Spleen (tissue), 11 donors: ENCODE results near the gene RIMS3. TPM values are rescaled to one million over a fixed set of nuclear protein-coding genes. Genes with fewer than 3 reads are reported as not detected.
A peak's percentile ranks its signal among the peaks of the same experiment; 100 is the strongest.

Source experiments
- DNase-seq: peaks from one replicate; pipeline ENCODE4 v3.0.0-alpha.2; 2020
- H3K27ac ChIP-seq, 8 donors: fragments of 200-600 bp; sonication (generic) in 7 of 8; 1 replicate in 4 of 8; 2 replicates in 4 of 8; pipeline versions ENCODE4 v1.5.0 to v1.8.0; 2016 to 2021; ENCODE audit warnings: inconsistent platforms in 4 of 8, mild to moderate bottlenecking in 4 of 8, moderate library complexity in 1 of 8
- H3K27me3 ChIP-seq, 7 donors: fragments of 200-600 bp; sonication (generic) in 6 of 7; replicated peaks in 1 of 7; 1 replicate in 4 of 7; 2 replicates in 3 of 7; pipeline versions ENCODE4 v1.5.0 to v1.8.0; 2016 to 2021; ENCODE audit warnings: inconsistent platforms in 3 of 7, mild to moderate bottlenecking in 1 of 7
- H3K36me3 ChIP-seq, 6 donors: fragments of 200-600 bp; sonication (generic) in 5 of 6; 1 replicate in 4 of 6; 2 replicates in 2 of 6; pipeline versions ENCODE4 v1.5.0 to v1.8.0; 2016 to 2021; ENCODE audit warnings: inconsistent platforms in 2 of 6
- H3K4me1 ChIP-seq, 6 donors: fragments of 200-600 bp; sonication (generic) in 5 of 6; 1 replicate in 3 of 6; 2 replicates in 3 of 6; pipeline versions ENCODE4 v1.5.0 to v1.8.0; 2016 to 2021; ENCODE audit warnings: inconsistent platforms in 3 of 6
- H3K4me3 ChIP-seq, 8 donors: fragments of 200-600 bp; sonication (generic) in 7 of 8; 1 replicate in 4 of 8; 2 replicates in 4 of 8; pipeline versions ENCODE4 v1.5.0 to v1.8.0; 2016 to 2021; ENCODE audit warnings: inconsistent platforms in 4 of 8, mild to moderate bottlenecking in 4 of 8, moderate library complexity in 2 of 8
- H3K9me3 ChIP-seq, 8 donors: fragments of 200-600 bp; sonication (generic) in 7 of 8; 1 replicate in 4 of 8; 2 replicates in 4 of 8; pipeline versions ENCODE4 v1.5.0 to v1.8.0; 2016 to 2021; ENCODE audit warnings: inconsistent platforms in 4 of 8
- CTCF ChIP-seq, 11 experiments: fragments of 200-600 bp in 7 of 11; fragments of 450-650 bp in 4 of 11; sonication (generic) in 4 of 11; IDR thresholded peaks in 8 of 11; conservative IDR thresholded peaks in 3 of 11; 1 replicate in 7 of 11; 2 replicates in 4 of 11; pipeline versions ENCODE4 v1.4.0 to v1.8.0; 2016 to 2021; ENCODE audit warnings: antibody characterized with exemption in 11 of 11, inconsistent platforms in 4 of 11, mild to moderate bottlenecking in 1 of 11
- POLR2A ChIP-seq, 3 donors: fragments of 450-650 bp; IDR thresholded peaks; one replicate each; pipeline ENCODE4 v1.5.1; 2017; ENCODE audit warnings: antibody characterized with exemption in 3 of 3, mild to moderate bottlenecking in 1 of 3
- POLR2AphosphoS5 ChIP-seq, 3 donors: sonication (generic); formaldehyde crosslinking; IDR thresholded peaks; one replicate each; pipeline ENCODE4 v1.5.1; 2017; ENCODE audit warnings: antibody characterized with exemption in 3 of 3
- WGBS, 5 donors: extraction: QIAGEN DNeasy Blood & Tissue Kit in 3 of 5; methylation state at CpG; one replicate each; pipeline versions ENCODE4 v1.1.5 to v1.1.7; 2013 to 2018; 5-methylcytosine and 5-hydroxymethylcytosine counted together
- intact Hi-C: fragments of 100-400 bp; cut with DNase I; formaldehyde crosslinking; loops from one replicate; pipeline ENCODE4 v1.15.0; 2023; ENCODE audit warnings: low total_unique reads
- polyA plus RNA-seq, 3 donors: library from polyadenylated mRNA; stranded (reverse); fragments of 200-250 nt; gene quantifications; one replicate each; pipeline ENCODE4 v1.2.1, GENCODE V29; 2013
- total RNA-seq, 7 donors: library from RNA; depleted of rRNA in 3 of 7; stranded (reverse); fragments of >200 nt in 3 of 7; fragmentation: NEBNext Ultra II Directional in 4 of 7; extraction: Animal tissue kit (Norgen Biotek cat#: 25700) in 4 of 7; gene quantifications; one replicate each; pipeline versions ENCODE4 v1.1.0 to v1.2.1, GENCODE V29; 2016 to 2021
- donor health status: healthy with polysubstance abuse.
- donor health status: DM: no; HTN: no; CAD: no; lungs with moderate emphysema.
- donor health status: DM: no; HTN: no; CAD: no.
- donor health status: Bipolar disorder and iron deficiency.
- donor health status: healthy.
- donor health status: DM: no; HTN: no; CAD: no.
- donor health status: DM: yes; HTN: yes; CAD: no.

RIMS3 gene
- total and polyA plus RNA-seq, 10 donors: 0.30 to 6.9 (median 2.7) TPM

GRCh38 chr1:40676501-40676900 lies 11.0 kb upstream of the RIMS3 start:
- H3K4me3 ChIP-seq: no peak overlapping the region
- no peaks in the 10 kb centered on the region for H3K36me3 ChIP-seq
- intact Hi-C loops: no loop called here
- 5 to 23% (median 15%) methylated on average over 1 of the region's 1 CpG for WGBS, 5 donors
- H3K4me1 ChIP-seq: peaks cover 0 to 6% (median 0%) of the 10 kb centered on the region in 6 donors
- H3K27me3 ChIP-seq: no peaks in the 10 kb centered on the region
- no peak overlapping the region for H3K27ac ChIP-seq
- TF ChIP-seq POLR2A (IDR thresholded peaks at IDR 0.05): no peak
- no peak for TF ChIP-seq CTCF (IDR thresholded peaks at IDR 0.05 in 8 of 11, conservative IDR thresholded peaks at IDR 0.05 in 3 of 11)
- no peaks in the 10 kb centered on the region for H3K9me3 ChIP-seq
- no peak for DNase-seq

DNA sequence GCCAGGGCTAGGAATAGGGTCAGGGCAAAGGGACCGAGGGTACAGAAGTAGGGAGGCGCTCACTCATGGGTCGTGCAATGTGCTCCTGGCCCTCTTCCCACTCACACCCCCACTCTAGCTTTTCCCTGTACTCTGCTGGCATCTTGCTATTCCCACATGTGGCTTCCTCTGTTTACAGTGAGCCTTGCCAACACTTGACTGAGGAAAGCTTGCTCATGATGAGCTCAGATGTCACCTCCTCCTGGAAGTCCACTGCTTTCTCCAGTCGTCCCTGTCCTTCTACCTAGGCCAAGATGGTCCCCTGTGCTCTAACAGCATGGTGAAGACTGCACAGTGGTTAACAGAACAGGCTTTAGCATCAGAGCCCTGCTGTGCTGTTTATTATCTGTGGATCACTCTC lies 8.0 kb upstream of the RIMS3 start:
- whole genome bisulfite sequencing, 5 donors: 81 to 90% (median 85%) methylated on average over 4 of the region's 4 CpGs
- peaks cover 0 to 14% (median 7%) of the 10 kb centered on the region in 6 donors for H3K4me1 ChIP-seq
- intact Hi-C loops: no loop called here
- no peak for DNase-seq
- no peaks in the 10 kb centered on the region for H3K9me3 ChIP-seq
- no peaks in the 10 kb centered on the region for H3K36me3 ChIP-seq
- H3K27ac ChIP-seq: no peak overlapping the region
- no peak overlapping the region for H3K4me3 ChIP-seq
- no peak for TF ChIP-seq POLR2A (IDR thresholded peaks at IDR 0.05)
- TF ChIP-seq CTCF (IDR thresholded peaks at IDR 0.05 in 8 of 11, conservative IDR thresholded peaks at IDR 0.05 in 3 of 11): no peak
- no peak for TF ChIP-seq POLR2AphosphoS5 (IDR thresholded peaks at IDR 0.05)
- H3K27me3 ChIP-seq: no peaks in the 10 kb centered on the region

DNA sequence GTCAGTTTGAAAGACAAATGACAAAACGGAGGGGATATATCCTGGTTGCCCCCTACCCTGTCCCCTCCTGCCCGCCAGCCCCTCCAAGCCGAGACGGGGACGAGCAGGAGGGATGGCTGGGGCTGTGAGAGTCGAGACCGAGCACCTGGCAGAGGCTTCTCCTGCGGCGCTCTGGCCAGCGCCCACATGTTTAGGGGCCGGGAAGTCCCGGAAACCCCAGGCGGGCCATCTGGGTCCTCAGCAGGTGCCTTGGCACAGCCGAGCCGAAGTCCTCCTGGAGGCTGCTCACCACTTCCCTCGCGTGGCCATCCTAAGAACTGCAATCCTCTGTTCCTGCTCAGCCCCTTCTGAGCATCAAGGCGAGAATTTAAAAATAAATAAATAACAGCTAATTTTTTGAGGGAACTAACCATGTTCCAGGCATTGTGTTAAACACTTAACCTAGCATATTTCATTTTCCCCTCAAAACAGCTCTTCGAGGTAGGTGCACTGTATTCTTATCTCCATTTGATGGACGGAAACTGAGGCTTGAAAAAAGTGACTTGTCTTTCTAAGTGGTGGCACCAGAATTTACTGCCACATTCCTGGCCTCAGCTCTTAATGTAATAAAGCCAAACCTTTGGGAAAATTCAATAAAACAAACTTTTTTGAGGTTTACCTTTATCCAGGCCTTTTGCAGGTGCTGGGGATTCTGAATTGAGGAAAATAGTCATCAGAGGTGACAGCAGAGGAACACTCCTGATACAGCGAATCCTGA lies 3.5 kb upstream of the RIMS3 start:
- intact Hi-C loops: loop anchor here (5.0 kb wide), 1 partner anchor 57 kb away; no protein-coding TSS in a partner anchor
- peak; percentile 94 for DNase-seq

More for the DNA sequence above, 3.5 kb upstream of the RIMS3 start:
- 10 to 11% (median 11%) methylated on average over 21 of the region's 21 CpGs for WGBS, 5 donors
- H3K4me3 ChIP-seq: peak overlapping the region in 4 of 8 donors; percentile 14 to 57 (median 24)
- peaks cover 3 to 44% (median 29%) of the 10 kb centered on the region in 6 donors for H3K4me1 ChIP-seq
- H3K9me3 ChIP-seq: no peaks in the 10 kb centered on the region
- H3K27ac ChIP-seq: no peak overlapping the region
- no peaks in the 10 kb centered on the region for H3K36me3 ChIP-seq
- TF ChIP-seq POLR2A (IDR thresholded peaks at IDR 0.05) (no peak), CTCF (IDR thresholded peaks at IDR 0.05 in 8 of 11, conservative IDR thresholded peaks at IDR 0.05 in 3 of 11) (peak; percentile 82 to 98 (median 94)), POLR2AphosphoS5 (IDR thresholded peaks at IDR 0.05) (peak; percentile 56 to 70 (median 69))
- H3K27me3 ChIP-seq: no peaks in the 10 kb centered on the region
